Islet of Langerhans (tissue), 1 donor: Measurements from ENCODE around the gene PHETA1.
"Not testable (repeated sequence)": the region's sequence is repeated elsewhere in the genome, so short reads cannot be mapped to it uniquely, and the experiment has no call there.

Source experiments
- FAIRE-seq: peaks from one replicate; lab custom pipeline; 2011; peaks lifted over from hg19 to GRCh38; lab: Jason Lieb, UNC

PHETA1 gene

DNA sequence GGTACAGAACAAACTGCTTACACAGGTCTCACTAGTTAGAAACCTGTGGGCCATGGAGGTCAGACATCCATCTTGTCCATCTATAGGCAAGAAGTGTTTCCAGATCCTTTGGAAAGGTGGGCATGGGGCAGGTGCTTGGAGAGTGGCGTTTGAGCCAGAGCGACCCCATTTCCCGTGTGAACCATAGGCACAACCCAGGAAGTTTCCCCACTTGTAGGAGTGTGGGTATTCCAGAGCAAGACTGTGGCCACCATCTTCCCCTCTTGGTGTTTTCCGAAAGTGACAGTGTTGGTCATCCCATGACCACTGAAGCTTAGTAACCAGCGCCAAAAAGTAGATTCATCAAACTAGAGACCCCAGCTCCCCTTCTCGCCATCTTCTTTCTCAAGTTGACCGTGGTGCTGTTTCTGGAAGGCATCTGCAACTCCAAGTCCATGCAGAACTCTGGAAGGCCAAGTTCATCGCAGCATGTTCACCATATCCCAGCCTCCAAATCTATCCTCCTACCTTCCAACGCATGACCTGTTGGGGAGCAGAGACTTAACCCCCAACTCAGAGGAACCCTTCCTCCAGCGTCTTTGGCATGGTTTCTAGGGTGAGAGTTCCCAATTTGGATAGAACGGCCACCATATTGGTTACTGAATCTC lies 19.7 kb downstream of the PHETA1 start:
- no peak for FAIRE-seq

DNA sequence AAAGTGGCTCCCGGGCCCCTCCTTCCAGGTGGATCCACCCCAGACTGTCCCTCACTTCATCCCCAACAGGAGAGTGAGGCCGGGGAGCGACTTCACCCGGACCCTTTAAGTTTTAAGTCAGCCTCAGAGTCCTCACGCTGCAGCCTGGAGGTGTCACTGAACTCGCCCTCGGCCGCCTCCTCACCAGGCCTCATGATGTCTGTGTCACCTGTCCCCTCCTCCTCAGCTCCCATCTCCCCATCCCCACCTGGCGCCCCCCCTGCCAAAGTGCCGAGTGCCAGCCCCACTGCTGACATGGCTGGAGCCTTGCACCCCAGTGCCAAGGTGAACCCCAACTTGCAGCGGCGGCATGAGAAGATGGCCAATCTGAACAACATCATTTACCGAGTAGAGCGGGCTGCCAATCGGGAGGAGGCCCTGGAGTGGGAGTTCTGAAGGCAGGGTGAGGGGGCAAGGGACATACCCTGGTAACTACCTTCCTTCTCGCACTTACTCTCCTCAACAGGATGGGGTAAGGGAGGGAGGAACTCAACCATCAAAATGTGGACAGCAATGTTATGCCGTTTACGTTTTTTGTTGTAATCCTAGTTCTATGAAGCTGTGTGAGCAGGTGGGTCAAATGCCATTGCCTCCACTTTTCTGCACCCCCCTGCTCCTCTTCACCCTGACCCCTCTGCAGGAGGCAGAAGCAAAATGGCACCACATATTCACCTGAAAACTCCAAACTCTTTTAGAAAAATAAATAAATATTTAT lies 20.8 kb downstream of the PHETA1 start:
- FAIRE-seq = no peak

DNA sequence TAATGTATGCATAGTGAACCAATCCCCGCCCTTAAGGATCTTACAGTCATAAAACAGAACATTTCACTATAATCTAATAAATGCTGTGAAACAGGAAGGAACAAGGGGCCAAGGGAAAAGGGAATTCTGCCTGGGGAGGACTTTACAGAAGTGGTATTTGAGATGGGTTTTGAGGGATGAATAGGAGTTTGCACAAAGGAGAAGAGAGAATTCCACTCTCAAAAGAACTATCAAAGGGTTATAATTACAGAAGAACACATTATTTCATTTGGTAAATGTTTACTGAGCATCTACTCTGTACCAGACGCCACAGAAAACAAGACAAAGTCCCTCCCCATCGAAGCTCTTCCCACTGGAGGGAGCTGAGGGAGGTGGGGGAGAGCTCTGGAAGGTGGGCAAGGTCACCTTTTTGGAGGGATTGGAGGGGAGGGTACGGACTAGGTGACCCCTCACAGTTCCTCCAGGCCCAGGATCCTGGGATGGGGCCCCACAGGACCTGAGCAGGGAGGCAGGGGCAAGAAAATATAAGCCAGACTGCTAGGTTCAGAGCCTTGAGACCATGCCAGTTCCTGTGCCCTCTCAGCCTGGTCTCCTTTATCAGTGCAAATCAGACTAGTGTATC lies 24.5 kb downstream of the PHETA1 start:
- FAIRE-seq = no peak

DNA sequence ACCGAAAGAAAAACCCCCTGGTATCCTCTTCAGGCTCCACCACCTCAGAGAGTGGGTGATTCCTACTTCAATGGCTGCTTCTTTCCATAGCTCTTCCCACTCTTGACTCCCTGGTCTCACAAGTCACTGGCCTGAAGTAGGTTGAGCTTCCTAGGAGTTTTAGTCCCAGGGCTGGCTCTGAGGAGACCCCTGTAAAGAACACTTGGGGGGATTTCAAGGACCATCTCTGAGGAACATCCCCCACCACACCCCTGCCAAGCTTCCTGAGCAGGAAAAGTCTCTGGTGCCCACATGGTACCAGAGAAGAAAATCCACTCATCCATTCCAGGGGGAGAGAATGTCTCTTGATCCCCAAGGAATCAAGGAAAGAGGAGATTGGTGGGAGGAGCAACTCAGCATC lies 25.7 kb downstream of the PHETA1 start:
- FAIRE-seq = no peak

DNA sequence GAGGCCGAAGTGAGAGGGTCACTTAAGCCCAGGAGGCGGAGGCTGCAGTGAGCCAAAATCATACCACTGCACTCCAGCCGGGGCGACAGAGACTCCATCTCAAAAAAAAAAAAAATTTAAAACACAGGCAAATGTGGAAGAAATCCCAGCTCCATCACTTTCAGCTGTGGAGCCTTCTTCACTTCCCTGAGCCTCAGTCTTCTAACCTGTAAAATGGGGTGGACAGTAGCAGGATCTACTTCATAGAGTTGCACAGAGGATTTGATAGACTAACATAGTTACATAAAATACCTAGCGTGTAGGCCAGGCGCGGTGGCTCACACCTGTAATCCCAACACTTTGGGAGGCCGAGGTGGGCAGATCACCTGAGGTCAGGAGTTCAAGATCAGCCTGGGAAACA lies 26.5 kb downstream of the PHETA1 start:
- FAIRE-seq = no peak

DNA sequence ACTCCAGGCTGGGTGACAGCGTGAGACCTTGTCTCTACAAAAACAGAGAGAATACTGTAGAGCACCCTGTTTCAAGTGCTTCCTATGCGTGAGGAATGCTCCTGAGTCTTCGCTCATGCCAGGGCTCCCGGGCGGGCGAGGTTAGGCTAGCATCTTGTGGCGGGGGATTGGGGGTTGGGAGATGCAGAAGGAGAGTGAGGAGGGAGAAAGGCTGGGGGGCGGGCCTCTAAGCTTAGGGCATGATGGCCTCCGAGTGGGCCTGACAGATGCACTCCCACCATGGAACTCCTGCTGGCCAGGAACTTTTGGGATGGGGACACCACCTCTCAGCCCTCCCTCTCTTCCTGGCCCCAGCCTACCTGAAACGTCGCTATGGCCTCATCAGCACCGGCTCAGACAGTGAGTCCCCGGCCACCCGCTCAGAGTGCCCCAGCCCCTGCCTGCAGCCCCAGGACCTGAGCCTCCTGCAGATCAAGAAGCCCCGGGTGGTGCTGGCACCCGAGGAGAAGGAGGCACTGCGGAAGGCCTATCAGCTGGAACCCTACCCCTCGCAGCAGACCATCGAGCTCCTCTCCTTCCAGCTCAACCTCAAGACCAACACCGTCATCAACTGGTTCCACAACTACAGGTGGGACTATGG lies 27.3 kb downstream of the PHETA1 start:
- FAIRE-seq = no peak

DNA sequence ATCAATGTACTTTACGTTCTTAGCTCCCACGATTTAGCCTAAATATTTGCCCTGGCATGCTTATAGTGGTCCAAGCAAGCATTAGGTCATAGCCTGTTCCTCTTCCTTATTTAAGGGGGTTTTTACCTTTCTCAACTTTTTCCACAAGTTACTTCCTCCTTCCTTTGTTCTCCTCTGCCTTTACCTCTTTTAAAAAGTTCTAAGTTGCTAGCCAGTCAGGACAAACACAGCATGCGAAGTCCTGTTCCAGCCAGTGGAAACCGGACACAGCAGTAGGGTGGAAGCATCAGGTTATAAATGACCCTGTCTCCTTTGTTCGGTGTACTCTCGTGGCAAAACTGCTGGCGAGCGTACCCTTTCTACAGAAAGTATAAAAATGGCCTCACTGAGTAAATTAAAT lies 28.2 kb downstream of the PHETA1 start:
- FAIRE-seq = not testable (repeated sequence)

DNA sequence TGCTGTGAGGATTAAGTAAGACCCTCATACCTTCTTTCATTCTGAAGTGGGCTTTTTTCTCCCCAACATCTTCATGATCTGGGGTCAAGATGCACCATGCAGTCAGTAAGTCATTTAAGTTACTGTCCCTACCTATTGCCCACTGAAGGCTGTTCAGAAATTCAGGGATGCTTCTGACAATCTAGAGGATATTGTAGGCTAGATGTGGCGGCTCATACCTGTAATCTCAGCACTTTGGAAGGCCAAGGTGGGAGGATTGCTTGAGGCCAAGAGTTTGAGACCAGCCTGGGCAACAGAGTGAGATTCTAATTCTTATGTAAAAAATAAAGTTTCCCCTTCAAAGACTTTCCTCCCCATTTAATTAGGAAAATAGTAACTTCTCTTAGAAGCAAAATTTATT lies 28.7 kb downstream of the PHETA1 start:
- FAIRE-seq = no peak

DNA sequence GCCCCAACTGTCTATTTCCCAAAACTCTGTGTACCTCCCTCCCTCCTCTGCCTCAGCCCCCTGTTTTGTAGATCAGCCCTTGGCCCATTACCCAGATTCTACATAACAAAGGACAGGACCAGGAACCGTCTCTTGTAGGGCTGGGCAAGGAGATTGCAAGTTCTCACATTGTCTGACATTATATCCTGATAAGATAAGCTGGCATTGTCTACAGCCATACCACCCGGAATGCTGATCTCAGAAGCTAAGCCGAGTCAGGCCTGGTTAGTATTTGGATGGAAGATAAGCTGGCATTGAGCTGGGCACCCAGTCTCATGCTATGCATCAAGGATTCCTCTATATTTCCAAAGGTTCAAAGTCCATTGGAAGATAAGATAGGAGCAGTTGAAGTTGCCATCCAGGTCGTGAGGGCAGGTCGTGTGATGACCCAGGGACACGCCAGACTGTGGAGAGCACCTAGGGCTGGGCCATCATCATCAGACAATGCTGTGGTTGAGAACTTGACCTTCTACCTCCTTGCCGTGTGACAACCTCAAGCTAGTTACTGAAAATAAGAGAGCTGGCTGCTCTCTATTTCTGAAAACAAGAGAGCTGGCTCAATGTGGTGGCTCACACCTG lies 29.5 kb downstream of the PHETA1 start:
- FAIRE-seq = no peak

DNA sequence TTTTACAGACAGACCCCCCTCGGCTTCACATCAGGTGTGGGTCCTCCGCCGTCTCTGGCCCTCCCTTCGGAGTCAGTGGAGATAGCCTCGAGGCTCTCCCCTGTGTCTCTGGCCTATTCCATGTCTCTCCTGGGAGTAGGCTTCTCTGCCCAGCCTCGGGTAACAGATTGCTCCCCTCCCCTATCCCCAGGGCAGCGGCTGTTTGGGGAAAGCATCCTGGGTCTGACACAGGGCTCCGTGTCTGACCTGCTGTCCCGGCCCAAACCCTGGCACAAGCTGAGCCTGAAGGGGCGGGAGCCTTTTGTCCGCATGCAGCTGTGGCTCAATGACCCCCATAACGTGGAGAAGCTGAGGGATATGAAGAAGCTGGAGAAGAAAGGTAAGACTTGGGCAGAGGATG lies 30.8 kb downstream of the PHETA1 start:
- no peak for FAIRE-seq

DNA sequence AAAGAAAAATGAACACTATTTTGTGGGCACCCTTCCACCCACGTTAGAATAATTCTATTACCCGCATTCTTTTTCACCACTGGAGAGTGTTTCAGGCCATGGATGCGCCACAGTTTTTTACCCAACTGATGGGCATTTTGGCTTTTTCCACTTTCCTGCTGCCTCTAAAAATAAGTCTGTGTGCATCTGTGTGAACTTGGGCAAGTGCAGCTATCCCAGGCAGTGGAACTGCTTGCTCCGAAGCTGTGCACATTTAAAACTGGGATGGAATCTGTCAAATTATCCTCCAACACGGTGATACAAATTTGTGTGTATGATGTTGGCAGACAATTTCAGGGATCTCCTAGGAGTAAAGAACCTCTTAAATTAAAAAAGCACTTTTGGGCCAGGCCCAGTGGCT lies 31.5 kb downstream of the PHETA1 start:
- no peak for FAIRE-seq

DNA sequence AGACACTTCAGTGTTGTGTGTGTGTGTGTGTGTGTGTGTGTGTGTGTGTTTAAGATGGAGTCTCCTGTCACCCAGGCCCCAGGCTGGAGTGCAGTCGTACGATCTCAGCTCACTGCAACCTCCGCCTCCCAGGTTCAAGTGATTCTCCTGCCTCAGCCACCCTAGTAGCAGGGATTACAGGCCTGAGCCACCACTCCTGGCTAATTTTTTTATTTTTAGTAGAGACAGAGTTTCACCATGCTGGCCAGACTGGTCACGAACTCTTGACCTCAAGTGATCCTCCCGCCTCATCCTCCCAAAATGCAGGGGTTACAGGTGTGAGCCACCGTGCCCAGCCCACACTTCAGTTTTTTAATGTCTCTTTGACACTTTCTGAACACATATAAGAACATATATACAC lies 32.5 kb downstream of the PHETA1 start:
- not testable (repeated sequence) for FAIRE-seq

DNA sequence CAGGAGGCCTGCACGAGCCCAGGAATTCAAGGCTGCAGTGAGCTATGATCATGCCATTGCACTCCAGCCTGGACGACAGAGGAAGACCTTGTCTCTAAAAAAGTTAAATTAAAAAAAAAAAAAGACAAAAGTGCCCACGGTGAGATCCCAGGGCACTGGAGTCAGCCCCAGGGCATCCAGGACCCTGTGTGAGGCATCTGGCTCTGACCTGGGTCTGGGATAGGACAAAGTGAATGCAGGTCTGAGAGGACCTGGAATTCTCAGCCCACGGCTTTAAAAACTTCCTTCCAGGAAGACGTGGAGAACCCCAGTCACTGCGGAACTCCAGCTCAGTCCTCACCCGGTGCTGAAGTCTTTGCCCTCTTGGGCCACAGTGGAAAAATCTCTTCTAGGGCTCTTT lies 33.1 kb downstream of the PHETA1 start:
- no peak for FAIRE-seq

DNA sequence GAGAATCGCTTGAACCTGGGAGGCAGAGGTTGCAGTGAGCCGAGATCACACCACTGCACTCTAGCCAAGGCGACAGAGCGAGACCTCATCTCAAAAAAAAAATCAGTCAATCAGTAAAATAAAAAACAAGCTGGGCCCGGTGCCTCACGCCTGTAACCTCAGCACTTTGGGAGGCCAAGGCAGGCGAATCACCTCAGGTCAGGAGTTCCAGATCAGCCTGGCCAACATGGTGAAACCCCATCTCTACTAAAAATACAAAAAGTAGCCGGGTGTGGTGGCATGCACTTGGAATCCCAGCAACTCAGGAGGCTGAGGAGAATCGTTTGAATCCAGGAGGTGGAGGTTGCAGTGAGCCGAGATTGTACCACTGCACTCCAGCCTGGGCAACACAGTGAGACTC lies 33.6 kb downstream of the PHETA1 start:
- not testable (repeated sequence) for FAIRE-seq

DNA sequence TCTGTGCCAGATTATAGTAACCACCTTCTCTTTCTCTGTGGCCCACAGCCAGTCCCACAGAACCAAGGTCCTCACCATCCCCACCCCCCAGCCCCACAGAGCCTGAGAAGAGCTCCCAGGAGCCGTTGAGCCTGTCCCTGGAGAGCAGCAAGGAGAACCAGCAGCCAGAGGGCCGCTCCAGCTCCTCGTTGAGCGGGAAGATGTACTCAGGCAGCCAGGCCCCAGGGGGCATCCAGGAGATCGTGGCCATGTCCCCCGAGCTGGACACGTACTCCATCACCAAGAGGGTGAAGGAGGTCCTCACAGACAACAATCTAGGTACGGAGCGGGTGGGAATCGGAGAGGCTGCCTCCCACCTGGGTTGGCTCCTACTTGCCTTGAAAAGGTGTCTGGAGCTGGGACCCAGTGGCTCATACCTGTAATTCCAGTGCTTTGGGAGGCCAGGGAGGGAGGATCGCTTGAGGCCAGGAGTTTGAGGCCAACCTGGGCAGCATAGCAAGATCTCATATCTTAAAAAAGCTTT lies 34.4 kb downstream of the PHETA1 start:
- no peak for FAIRE-seq

DNA sequence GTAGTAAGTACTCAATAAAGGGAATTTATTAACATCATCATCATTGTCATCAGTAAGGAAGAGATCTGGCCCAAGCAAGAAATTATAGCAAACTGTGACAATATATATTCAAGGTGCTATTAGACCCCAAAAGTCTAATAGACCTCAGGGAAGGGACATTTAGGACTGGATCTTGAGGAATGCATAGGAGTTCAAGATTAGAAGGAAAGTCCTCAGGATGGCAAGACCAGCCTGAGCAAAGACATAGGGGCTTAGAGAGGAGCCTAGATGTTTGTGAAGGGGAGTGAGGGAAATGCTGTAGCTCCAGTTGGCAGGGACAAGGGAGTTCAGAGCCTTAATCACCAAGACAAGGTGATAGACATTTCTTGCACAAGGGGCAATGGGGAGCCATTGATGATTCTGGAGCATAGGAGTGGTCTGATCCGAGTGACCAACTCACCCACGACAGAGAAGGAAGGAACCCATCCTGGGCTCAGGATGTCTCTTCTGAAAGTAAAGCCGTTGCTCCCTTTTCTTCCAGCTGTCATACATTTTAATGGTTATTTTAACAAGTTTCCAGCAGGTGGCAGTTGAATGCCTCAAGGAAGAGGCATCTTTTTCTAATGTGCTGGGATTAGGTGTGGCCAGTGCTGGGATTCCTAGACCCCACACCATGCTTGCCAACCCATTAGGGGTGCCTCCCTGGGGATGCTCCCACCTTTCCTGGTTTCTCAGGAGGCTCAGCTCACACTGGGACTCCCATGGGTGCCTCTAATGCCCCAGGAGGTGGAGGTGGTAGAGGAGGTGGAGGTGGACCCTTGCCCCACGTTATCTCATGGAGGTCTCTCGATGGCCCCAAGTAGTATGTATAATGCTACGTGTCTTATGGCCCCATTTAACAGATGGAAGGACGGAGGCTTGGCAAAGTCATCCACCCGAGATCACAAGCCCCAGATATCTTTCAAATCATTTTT lies 37.8 kb downstream of the PHETA1 start:
- no peak for FAIRE-seq

DNA sequence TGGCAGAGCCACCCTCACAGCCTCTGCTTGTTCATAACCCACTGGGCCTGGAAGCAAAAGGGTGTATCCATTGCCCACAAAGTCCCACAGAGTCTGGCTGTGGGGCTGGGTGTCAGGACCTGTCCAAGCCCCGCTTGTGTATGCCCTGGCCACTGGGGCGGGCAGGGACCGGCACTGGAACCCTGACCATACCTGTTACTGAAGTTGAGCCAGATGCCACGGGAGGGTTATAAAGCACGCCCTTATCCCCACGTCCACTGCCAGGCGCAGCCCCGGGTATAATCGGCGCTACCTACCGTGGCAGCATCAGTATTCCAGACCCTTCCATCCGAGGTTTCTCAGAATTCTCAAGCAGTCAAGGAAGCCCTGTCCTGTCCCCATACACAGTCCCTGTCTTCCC lies 40.8 kb downstream of the PHETA1 start:
- no peak for FAIRE-seq

DNA sequence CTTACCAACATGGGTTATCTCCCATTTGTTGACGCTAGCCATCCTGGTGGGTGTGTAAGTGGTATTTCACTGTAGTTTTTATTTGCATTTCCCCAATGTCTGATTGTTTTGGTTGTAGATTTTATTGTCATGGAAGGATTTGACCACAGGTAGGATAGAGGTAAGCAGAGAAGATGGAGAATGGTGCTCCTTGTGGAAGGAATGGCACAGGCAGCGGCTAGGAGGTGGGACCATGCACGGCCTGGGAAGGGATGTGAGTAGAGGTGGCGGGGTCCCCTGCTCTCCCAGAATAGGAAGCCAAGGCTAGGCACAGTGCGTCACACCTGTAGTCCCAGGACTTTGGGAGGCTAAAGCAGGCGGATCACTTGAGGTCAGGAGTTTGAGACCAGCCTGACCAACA lies 41.4 kb downstream of the PHETA1 start:
- FAIRE-seq = no peak

DNA sequence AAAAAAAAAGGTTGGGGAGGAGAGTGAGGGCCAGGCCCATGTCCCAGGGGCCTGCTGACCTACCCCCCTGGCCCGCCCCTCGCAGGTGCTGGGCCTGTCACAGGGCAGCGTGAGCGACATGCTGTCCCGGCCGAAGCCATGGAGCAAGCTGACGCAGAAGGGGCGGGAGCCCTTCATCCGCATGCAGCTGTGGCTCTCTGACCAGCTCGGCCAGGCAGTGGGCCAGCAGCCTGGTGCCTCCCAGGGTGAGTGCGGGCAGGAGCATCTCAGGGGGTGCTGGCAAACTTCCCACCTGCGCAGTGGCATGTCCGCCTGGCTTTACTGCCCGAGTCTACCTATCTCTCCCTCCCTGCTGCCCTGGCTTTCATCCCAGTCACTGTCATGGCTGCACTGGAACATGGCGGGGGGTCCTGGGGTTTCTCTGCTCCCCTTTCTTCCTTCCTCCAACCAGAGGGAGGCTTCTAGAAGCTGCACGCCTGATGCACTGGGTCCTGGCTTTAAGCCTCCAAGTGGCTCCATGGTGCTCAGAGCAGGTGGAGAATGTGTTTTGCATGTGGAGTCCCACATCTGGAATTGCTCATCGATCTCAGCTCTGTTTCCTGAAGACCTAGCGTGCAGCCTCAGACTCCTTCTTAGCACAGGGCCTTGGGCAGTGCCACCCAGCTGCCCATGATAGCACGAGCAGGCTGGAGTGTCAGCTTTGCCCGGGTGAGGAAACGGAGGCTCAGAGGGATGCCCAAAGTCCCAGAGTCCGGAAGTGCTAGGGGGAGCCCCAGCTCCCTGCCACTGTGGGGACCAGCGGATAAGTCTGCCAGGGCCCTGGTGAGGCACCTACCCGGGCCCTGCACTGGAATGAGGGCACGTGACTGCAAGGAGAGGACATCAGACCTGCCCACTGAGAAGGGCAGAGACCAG lies 46.3 kb downstream of the PHETA1 start:
- FAIRE-seq = no peak

DNA sequence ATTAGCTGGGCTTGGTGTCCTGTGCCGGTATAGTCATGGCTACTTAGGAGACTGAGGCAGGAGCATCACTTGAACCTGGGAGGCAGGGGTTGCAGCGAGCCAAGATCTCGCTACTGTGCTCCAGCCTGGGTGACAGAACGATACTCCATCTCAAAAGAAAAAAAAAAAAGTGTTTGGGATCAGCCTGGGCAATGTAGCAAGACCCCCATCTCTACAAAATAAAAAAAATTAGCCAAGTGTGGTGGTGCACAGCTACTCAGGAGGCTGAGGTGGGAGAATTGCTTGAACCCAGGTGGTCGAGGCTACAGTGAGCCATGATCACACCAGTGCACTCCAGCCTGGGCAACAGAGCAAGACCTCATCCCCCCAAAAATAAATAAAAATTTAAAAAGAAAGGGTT lies 47.6 kb downstream of the PHETA1 start:
- FAIRE-seq = no peak
